AG10803 (cell line): Measurements from ENCODE around the gene NMD3.

Experiments
- DNase-seq: peaks from one replicate; pipeline ENCODE4 v3.0.0; 2010; ENCODE audit warnings: low read depth
- H3K4me3 ChIP-seq: 2 replicates; pipeline ENCODE4 v1.5.1; 2011; ENCODE audit warnings: mild to moderate bottlenecking, low read length, control low read depth
- CTCF ChIP-seq: conservative IDR thresholded peaks from 2 replicates; pipeline ENCODE4 v1.5.1; 2011; ENCODE audit warnings: mild to moderate bottlenecking, low read length, control low read depth, inconsistent platforms

Gene NMD3

GRCh38 chr3:161217496-161217895 lies 3.6 kb upstream of the NMD3 start:
- H3K4me3 ChIP-seq = no peak overlapping the region
- TF ChIP-seq CTCF = no peak
- peak; percentile 35 for DNase-seq

GRCh38 chr3:161219495-161219894 lies 1.6 kb upstream of the NMD3 start:
- no peak for TF ChIP-seq CTCF
- H3K4me3 ChIP-seq = no peak overlapping the region
- DNase-seq = no peak

GRCh38 chr3:161221806-161222600 lies 892 bp downstream of the NMD3 start:
- TF ChIP-seq CTCF = no peak
- DNase-seq = peak; percentile 28

GRCh38 chr3:161222662-161223061 lies 1.6 kb downstream of the NMD3 start:
- DNase-seq = peak; percentile 57

More at GRCh38 chr3:161221806-161222600, 892 bp downstream of the NMD3 start:
- peak overlapping the region; percentile 93 for H3K4me3 ChIP-seq

GRCh38 chr3:161224786-161225185 lies 3.7 kb downstream of the NMD3 start:
- no peak for TF ChIP-seq CTCF
- DNase-seq = no peak
- no peak overlapping the region for H3K4me3 ChIP-seq

More at GRCh38 chr3:161222662-161223061, 1.6 kb downstream of the NMD3 start:
- H3K4me3 ChIP-seq = peak overlapping the region; percentile 93
- no peak for TF ChIP-seq CTCF

GRCh38 chr3:161230621-161231171 lies 9.6 kb downstream of the NMD3 start:
- DNase-seq = no peak
- no peak overlapping the region for H3K4me3 ChIP-seq
- no peak for TF ChIP-seq CTCF

GRCh38 chr3:161231861-161232260 lies 10.8 kb downstream of the NMD3 start:
- no peak overlapping the region for H3K4me3 ChIP-seq
- no peak for DNase-seq
- no peak for TF ChIP-seq CTCF
